GM12872 (cell line): Measurements from ENCODE around the gene PCDH15.

Experiments
- CTCF ChIP-seq: IDR thresholded peaks from 3 replicates; pipeline ENCODE4 v1.5.1; 2011; ENCODE audit warnings: low read depth, mild to moderate bottlenecking, low read length, moderate library complexity; ENCODE audit not compliant: insufficient read depth

The PCDH15 gene

GRCh38 chr10:54130394-54130793 is 670.6 kb downstream of the PCDH15 start:
- TF ChIP-seq CTCF, result no peak

- TF ChIP-seq CTCF, result no peak
These were observed 675.8 kb downstream of the PCDH15 start for GRCh38 chr10:54125098-54125747.

- TF ChIP-seq CTCF, result no peak
These were observed 676.7 kb downstream of the PCDH15 start for GRCh38 chr10:54124209-54124885.

- TF ChIP-seq CTCF, result no peak
These were observed 680.2 kb downstream of the PCDH15 start for GRCh38 chr10:54120806-54121205.

- TF ChIP-seq CTCF, result no peak
These were observed 692.1 kb downstream of the PCDH15 start for GRCh38 chr10:54108961-54109360.

GRCh38 chr10:54096892-54097291 is 704.1 kb downstream of the PCDH15 start:
- no peak for TF ChIP-seq CTCF

- no peak for TF ChIP-seq CTCF
These were observed 706.7 kb downstream of the PCDH15 start for GRCh38 chr10:54094321-54094720.
